ENCODE data around the gene LCE2B. TPM values are rescaled to one million over a fixed set of nuclear protein-coding genes. Genes with fewer than 3 reads are reported as not detected.

Gene LCE2B
- total and polyA plus RNA-seq, 2 experiments from 2014 or later: not detected

- no peak within 1 kb of the TSS for H3K4me3 Mint-ChIP-seq
- H3K27me3 Mint-ChIP-seq (ENCODE audit: insufficient read depth, low read depth, poor library complexity): peaks cover 4% of the 10 kb centered on the region
- Histone ChIP-seq H3K27me3 (ENCODE audit: insufficient read depth) (no peaks in the 10 kb centered on the region), H3K27ac (ENCODE audit: low read depth) (no peak within 1 kb of the TSS), H2AFZ (no peak within 1 kb of the TSS), H3F3A (replicated peaks; ENCODE audit: low read depth) (no peaks in the 10 kb centered on the region), H3K36me3 (ENCODE audit: insufficient read depth) (no peaks in the 10 kb centered on the region), H3K4me1 (ENCODE audit: insufficient read depth) (no peaks in the 10 kb centered on the region), H3K79me2 (replicated peaks; ENCODE audit: insufficient read depth) (no peaks in the 10 kb centered on the region), H3K9me2 (ENCODE audit: insufficient read depth) (no peaks in the 10 kb centered on the region), H3K4me2 (no peak within 1 kb of the TSS), H4K20me1 (replicated peaks; ENCODE audit: insufficient read depth) (no peaks in the 10 kb centered on the region), H3K4me3 (no peak within 1 kb of the TSS)
- DNase-seq (ENCODE audit: low spot score): no peak
- no peaks in the 10 kb centered on the region; the same call in 2 of the 3 replicates for H3K9me3 Mint-ChIP-seq
- no peak within 1 kb of the TSS for H3K27ac Mint-ChIP-seq
- TF ChIP-seq REST (IDR thresholded peaks at IDR 0.05; ENCODE audit: unreplicated experiment) (no peak), NANOG (IDR thresholded peaks at IDR 0.05; ENCODE audit: borderline replicate concordance) (no peak), JUNB (IDR thresholded peaks at IDR 0.05; ENCODE audit: unreplicated experiment) (no peak), POLR2AphosphoS5 (IDR thresholded peaks at IDR 0.05; ENCODE audit: low read depth) (no peak), EZH2 (IDR thresholded peaks at IDR 0.05; ENCODE audit: low read depth, unreplicated experiment) (no peak), STAT1 (IDR thresholded peaks at IDR 0.05; ENCODE audit: unreplicated experiment) (no peak), ZNF114 (CRISPR knock-in tag; IDR thresholded peaks at IDR 0.05) (no peak), CREB1 (CRISPR knock-in tag; IDR thresholded peaks at IDR 0.05; ENCODE audit: low read depth) (no peak), EZH2phosphoT487 (IDR thresholded peaks at IDR 0.05; ENCODE audit: unreplicated experiment) (no peak), CTCF (conservative IDR thresholded peaks at IDR 0.05; ENCODE audit: low read depth in 2 of 2) (no peak), ZNF331 (CRISPR knock-in tag; IDR thresholded peaks at IDR 0.05; ENCODE audit: low read depth) (no peak)
- TF ChIP-seq, protein P1, sequence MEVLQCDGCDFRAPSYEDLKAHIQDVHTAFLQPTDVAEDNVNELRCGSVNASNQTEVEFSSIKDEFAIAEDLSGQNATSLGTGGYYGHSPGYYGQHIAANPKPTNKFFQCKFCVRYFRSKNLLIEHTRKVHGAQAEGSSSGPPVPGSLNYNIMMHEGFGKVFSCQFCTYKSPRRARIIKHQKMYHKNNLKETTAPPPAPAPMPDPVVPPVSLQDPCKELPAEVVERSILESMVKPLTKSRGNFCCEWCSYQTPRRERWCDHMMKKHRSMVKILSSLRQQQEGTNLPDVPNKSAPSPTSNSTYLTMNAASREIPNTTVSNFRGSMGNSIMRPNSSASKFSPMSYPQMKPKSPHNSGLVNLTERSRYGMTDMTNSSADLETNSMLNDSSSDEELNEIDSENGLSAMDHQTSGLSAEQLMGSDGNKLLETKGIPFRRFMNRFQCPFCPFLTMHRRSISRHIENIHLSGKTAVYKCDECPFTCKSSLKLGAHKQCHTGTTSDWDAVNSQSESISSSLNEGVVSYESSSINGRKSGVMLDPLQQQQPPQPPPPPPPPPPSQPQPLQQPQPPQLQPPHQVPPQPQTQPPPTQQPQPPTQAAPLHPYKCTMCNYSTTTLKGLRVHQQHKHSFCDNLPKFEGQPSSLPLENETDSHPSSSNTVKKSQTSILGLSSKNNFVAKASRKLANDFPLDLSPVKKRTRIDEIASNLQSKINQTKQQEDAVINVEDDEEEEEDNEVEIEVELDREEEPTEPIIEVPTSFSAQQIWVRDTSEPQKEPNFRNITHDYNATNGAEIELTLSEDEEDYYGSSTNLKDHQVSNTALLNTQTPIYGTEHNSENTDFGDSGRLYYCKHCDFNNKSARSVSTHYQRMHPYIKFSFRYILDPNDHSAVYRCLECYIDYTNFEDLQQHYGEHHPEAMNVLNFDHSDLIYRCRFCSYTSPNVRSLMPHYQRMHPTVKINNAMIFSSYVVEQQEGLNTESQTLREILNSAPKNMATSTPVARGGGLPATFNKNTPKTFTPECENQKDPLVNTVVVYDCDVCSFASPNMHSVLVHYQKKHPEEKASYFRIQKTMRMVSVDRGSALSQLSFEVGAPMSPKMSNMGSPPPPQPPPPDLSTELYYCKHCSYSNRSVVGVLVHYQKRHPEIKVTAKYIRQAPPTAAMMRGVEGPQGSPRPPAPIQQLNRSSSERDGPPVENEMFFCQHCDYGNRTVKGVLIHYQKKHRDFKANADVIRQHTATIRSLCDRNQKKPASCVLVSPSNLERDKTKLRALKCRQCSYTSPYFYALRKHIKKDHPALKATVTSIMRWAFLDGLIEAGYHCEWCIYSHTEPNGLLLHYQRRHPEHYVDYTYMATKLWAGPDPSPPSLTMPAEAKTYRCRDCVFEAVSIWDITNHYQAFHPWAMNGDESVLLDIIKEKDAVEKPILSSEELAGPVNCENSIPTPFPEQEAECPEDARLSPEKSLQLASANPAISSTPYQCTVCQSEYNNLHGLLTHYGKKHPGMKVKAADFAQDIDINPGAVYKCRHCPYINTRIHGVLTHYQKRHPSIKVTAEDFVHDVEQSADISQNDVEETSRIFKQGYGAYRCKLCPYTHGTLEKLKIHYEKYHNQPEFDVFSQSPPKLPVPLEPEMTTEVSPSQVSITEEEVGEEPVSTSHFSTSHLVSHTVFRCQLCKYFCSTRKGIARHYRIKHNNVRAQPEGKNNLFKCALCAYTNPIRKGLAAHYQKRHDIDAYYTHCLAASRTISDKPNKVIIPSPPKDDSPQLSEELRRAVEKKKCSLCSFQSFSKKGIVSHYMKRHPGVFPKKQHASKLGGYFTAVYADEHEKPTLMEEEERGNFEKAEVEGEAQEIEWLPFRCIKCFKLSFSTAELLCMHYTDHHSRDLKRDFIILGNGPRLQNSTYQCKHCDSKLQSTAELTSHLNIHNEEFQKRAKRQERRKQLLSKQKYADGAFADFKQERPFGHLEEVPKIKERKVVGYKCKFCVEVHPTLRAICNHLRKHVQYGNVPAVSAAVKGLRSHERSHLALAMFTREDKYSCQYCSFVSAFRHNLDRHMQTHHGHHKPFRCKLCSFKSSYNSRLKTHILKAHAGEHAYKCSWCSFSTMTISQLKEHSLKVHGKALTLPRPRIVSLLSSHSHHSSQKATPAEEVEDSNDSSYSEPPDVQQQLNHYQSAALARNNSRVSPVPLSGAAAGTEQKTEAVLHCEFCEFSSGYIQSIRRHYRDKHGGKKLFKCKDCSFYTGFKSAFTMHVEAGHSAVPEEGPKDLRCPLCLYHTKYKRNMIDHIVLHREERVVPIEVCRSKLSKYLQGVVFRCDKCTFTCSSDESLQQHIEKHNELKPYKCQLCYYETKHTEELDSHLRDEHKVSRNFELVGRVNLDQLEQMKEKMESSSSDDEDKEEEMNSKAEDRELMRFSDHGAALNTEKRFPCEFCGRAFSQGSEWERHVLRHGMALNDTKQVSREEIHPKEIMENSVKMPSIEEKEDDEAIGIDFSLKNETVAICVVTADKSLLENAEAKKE (CRISPR knock-in tag; IDR thresholded peaks at IDR 0.05): no peak
- TF ChIP-seq, protein P2, sequence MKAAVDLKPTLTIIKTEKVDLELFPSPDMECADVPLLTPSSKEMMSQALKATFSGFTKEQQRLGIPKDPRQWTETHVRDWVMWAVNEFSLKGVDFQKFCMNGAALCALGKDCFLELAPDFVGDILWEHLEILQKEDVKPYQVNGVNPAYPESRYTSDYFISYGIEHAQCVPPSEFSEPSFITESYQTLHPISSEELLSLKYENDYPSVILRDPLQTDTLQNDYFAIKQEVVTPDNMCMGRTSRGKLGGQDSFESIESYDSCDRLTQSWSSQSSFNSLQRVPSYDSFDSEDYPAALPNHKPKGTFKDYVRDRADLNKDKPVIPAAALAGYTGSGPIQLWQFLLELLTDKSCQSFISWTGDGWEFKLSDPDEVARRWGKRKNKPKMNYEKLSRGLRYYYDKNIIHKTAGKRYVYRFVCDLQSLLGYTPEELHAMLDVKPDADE (IDR thresholded peaks at IDR 0.05): no peak
- H3K4me1 Mint-ChIP-seq: no peaks in the 10 kb centered on the region
- ATAC-seq: no peak
- H3K36me3 Mint-ChIP-seq (ENCODE audit: low read depth): no peaks in the 10 kb centered on the region
Measured at GRCh38 chr1:152663098-152663497, 22.8 kb upstream of the LCE2B start, which contains the start of gene LCE2D. TSS of gene LCE2D (plus strand) at chr1:152663380. CDS start at chr1:152664106, 726 bp downstream.

Measured in GM23338 (cell line).